Right atrium auricular region (tissue), 2 donors: ENCODE measurements around the gene NEK5. TPM values are rescaled to one million over a fixed set of nuclear protein-coding genes. Genes with fewer than 3 reads are reported as not detected.
"Not testable (repeated sequence)": the region's sequence is repeated elsewhere in the genome, so short reads cannot be mapped to it uniquely, and the experiment has no call there.

Experiments
- DNase-seq: peaks from one replicate; pipeline ENCODE4 v3.0.0-alpha.2; 2019; ENCODE audit warnings: low spot score
- H3K27ac ChIP-seq, 2 donors: fragments of 200-600 bp; sonication (generic); 1 replicate in 1 of 2; 2 replicates in 1 of 2; pipeline ENCODE4 v1.5.1; 2016 to 2019
- H3K27me3 ChIP-seq, 2 donors: fragments of 200-600 bp; sonication (generic); one replicate each; pipeline versions ENCODE4 v1.5.1 to v1.6.0; 2017 to 2019
- H3K36me3 ChIP-seq: fragments of 200-600 bp; sonication (generic); one replicate; pipeline ENCODE4 v1.5.1; 2016
- H3K4me1 ChIP-seq, 2 donors: fragments of 200-600 bp; sonication (generic); one replicate each; pipeline versions ENCODE4 v1.5.1 to v1.6.0; 2017 to 2019
- H3K4me3 ChIP-seq, 2 donors: fragments of 200-600 bp; sonication (generic); 1 replicate in 1 of 2; 2 replicates in 1 of 2; pipeline ENCODE4 v1.5.1; 2017 to 2019; ENCODE audit warnings: mild to moderate bottlenecking in 1 of 2, moderate library complexity in 1 of 2
- H3K9me3 ChIP-seq, 2 donors: fragments of 200-600 bp; sonication (generic); one replicate each; pipeline ENCODE4 v1.5.1; 2019
- total RNA-seq, 2 donors: library from RNA; depleted of rRNA; stranded (reverse); fragments of >200 nt; gene quantifications; one replicate each; pipeline ENCODE4 v1.1.0, GENCODE V29; 2016
- TF ChIP-seq, protein P1 (sequence below), 2 donors: fragments of 200-600 bp; sonication (generic); IDR thresholded peaks; one replicate each; pipeline ENCODE4 v1.5.1; 2019; ENCODE audit warnings: antibody characterized with exemption in 2 of 2

Gene NEK5
- total RNA-seq, 2 donors from 2014 or later: 0.55 to 1.1 TPM

DNA sequence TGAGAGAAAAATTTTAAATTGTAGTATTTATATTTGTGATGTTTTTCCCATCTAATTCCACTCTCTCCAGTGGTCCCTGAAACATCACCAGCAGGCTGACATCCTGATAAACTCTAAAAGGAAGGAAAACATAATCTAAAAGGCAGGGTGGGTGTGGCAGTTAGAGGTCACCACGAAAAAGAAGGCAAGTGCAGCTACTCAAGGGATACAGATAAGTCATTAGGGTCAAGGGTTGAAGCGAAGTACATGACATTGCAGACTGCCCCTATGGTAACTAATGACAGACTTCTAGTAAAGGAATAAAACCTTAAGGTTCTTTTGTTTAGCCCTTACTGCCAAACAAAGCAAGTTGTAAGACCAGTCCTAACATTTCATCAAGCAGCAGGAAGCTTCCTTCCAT lies 36.5 kb upstream of the NEK5 start:
- Histone ChIP-seq H3K27ac (no peak overlapping the region), H3K36me3 (peaks cover 42% of the 10 kb centered on the region), H3K27me3 (no peaks in the 10 kb centered on the region), H3K4me1 (peaks cover 0 to 17% of the 10 kb centered on the region in 2 donors), H3K9me3 (no peaks in the 10 kb centered on the region), H3K4me3 (no peak overlapping the region)
- TF ChIP-seq, protein P1, sequence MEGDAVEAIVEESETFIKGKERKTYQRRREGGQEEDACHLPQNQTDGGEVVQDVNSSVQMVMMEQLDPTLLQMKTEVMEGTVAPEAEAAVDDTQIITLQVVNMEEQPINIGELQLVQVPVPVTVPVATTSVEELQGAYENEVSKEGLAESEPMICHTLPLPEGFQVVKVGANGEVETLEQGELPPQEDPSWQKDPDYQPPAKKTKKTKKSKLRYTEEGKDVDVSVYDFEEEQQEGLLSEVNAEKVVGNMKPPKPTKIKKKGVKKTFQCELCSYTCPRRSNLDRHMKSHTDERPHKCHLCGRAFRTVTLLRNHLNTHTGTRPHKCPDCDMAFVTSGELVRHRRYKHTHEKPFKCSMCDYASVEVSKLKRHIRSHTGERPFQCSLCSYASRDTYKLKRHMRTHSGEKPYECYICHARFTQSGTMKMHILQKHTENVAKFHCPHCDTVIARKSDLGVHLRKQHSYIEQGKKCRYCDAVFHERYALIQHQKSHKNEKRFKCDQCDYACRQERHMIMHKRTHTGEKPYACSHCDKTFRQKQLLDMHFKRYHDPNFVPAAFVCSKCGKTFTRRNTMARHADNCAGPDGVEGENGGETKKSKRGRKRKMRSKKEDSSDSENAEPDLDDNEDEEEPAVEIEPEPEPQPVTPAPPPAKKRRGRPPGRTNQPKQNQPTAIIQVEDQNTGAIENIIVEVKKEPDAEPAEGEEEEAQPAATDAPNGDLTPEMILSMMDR (IDR thresholded peaks at IDR 0.05): no peak
- no peak for DNase-seq

DNA sequence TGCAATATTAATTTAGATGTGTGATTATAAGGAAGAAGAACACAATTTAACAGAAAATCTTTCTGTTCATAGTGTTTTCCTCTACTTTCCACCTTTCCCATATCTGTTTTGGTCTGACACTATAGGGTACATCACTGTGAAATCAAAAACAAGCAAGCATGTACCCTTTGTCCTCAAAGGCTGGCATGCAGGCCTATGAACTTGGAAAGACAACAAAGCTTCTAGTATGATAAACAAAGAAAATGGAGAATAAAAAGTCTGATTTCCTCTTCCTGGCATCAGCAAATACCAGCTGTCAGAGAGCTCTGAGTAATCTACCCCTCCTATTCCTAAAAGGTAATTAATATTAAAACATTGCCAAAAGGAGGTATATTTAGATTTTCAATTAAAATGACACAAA lies 36.1 kb upstream of the NEK5 start:
- Histone ChIP-seq H3K9me3 (no peaks in the 10 kb centered on the region), H3K27ac (no peak overlapping the region), H3K36me3 (peaks cover 37% of the 10 kb centered on the region), H3K27me3 (no peaks in the 10 kb centered on the region), H3K4me3 (no peak overlapping the region), H3K4me1 (peaks cover 0 to 19% of the 10 kb centered on the region in 2 donors)
- TF ChIP-seq, protein P1 (IDR thresholded peaks at IDR 0.05): no peak
- no peak for DNase-seq

DNA sequence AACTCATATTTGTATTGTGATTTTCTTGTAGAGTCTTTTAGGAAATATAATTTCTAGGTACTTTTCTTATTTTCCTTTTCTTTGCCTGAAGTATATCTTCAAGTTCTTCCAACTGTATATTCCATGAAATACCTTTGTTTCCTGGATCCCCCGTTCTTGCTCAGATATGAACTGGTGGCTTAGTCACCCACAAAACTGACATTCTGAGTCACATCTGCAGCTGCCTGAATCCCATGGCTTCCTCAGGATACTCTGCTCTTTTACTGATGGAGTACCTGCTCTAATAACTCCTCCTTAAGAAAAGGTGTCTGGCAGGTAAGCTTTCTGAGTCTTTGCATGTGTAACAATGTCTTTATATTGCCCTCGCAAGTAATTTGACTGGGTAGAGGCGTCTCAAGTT lies 35.0 kb upstream of the NEK5 start:
- not testable (repeated sequence) for H3K9me3 ChIP-seq, H3K27ac ChIP-seq, DNase-seq, H3K4me3 ChIP-seq, H3K27me3 ChIP-seq
- Histone ChIP-seq H3K36me3 (peaks cover 28% of the 10 kb centered on the region), H3K4me1 (peaks cover 0 to 24% of the 10 kb centered on the region in 2 donors)

DNA sequence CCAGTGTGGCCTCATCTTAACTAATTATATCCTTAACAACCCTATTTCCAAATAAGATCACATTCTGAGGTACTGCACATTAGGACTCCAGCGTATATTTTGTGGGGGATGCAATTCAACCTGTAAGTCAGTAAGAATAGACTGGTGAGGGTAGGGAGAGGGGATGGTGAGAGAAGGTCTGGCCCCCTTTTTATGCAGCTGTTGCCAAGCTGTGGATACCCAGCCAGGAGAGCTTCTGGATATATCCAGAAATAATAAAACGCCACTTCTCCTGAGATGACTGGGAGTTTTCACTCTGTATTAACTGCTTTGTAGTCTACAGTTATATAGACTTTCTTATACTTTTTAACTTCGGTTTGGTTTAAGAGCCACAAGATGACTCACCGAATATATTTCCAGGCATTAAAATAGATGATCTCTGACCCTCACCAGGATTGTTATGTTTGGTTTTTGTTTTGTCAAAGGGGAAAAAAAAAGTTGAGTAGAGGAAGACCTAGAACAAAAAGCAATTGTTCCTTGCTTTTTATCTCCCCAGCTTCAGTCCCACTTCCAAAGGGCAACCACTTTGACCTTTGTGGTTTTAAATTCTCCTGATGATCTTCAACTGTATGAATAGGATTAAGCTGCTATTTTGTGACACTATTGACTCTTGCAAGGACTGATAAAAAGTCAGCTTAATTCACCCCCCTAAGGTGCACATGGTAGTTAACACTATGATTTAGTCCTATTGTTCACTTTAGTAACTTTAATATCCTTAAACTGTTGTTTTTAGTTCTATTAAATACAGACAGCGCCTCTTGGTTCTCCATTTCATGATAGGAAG lies 33.6 kb upstream of the NEK5 start:
- peaks cover 0 to 31% of the 10 kb centered on the region in 2 donors for H3K4me1 ChIP-seq
- no peaks in the 10 kb centered on the region for H3K9me3 ChIP-seq
- no peaks in the 10 kb centered on the region for H3K27me3 ChIP-seq
- TF ChIP-seq, protein P1 (IDR thresholded peaks at IDR 0.05): no peak
- H3K4me3 ChIP-seq: no peak overlapping the region
- DNase-seq: no peak
- peaks cover 14% of the 10 kb centered on the region for H3K36me3 ChIP-seq
- peak overlapping the region; percentile 28 to 46 for H3K27ac ChIP-seq

DNA sequence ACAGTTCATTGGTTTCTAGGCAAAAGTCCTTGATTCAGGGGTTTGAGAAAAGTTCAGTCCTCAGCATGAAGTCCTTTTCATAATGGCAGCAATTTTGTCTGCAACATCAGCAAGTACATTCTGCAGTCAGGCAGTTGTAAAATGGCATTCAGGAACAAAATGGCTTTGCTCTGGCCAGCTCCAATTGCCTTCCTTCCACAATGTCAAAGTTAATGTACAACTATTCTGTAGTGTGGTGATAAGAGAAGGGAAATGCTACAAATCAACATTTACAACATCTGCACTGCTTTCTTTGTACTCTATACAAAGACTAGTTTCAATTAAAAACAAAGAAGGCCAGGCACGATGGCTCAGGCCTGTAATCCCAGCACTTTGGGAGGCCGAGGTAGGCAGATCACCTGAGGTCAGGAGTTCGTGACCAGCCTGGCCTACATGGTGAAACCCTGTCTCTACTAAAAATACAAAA lies 32.3 kb upstream of the NEK5 start:
- no peaks in the 10 kb centered on the region for H3K27me3 ChIP-seq
- H3K9me3 ChIP-seq: no peaks in the 10 kb centered on the region
- H3K4me3 ChIP-seq: no peak overlapping the region
- DNase-seq: no peak
- TF ChIP-seq, protein P1 (IDR thresholded peaks at IDR 0.05): no peak
- peaks cover 0 to 31% of the 10 kb centered on the region in 2 donors for H3K4me1 ChIP-seq
- no peak overlapping the region for H3K27ac ChIP-seq
- H3K36me3 ChIP-seq: peaks cover 7% of the 10 kb centered on the region

DNA sequence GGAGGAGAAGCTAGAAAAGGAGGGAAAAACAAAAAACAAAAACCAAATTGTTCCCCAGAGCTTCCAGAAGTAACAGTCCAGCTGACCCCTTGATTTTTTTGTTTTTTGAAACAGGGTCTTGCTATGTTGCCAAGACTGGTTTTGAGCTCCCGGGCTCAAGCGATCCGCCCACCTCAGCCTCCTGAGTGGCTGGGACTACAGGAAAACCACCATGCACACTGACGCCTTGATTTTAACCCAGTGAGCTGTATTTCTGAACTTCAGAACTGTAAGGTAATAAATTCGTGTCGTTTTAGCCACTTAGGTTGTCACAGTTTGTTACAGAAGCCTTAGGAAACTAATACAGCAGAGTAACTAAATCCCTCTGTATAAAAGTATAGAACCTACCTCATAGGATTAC lies 31.6 kb upstream of the NEK5 start:
- H3K9me3 ChIP-seq: no peaks in the 10 kb centered on the region
- H3K4me1 ChIP-seq: peaks cover 0 to 31% of the 10 kb centered on the region in 2 donors
- no peak for DNase-seq
- H3K27ac ChIP-seq: no peak overlapping the region
- no peak overlapping the region for H3K4me3 ChIP-seq
- TF ChIP-seq, protein P1 (IDR thresholded peaks at IDR 0.05): no peak
- H3K36me3 ChIP-seq: peaks cover under 1% of the 10 kb centered on the region
- H3K27me3 ChIP-seq: no peaks in the 10 kb centered on the region
